ENCODE measurements around the gene THEMIS2. TPM values are rescaled to one million over a fixed set of nuclear protein-coding genes. Genes with fewer than 3 reads are reported as not detected.

THEMIS2 gene
- total RNA-seq, 4 donors from 2014 or later: 5.6 to 23.8 (median 17.7) TPM

- 21% methylated on average over 6 of the region's 38 CpGs; no CpG with 5 or more reads in 1 of the 2 donors for WGBS, 2 donors (ENCODE audit: low coverage in 1 of 2)
- Histone ChIP-seq H3K27me3 (peaks cover 29% of the 10 kb centered on the region), H3K36me3 (no peaks in the 10 kb centered on the region), H3K4me3 (peak overlapping the region; percentile 53 to 64), H3K4me1 (peaks cover 0 to 18% (median 0%) of the 10 kb centered on the region in 3 donors), H3K27ac (peak overlapping the region in 3 of 4 donors; percentile 45 to 78 (median 58)), H3K9me3 (no peaks in the 10 kb centered on the region)
- ATAC-seq: peak; percentile 20
- TF ChIP-seq POLR2A (IDR thresholded peaks at IDR 0.05) (peak in 1 of 2 donors; percentile 4), POLR2AphosphoS5 (IDR thresholded peaks at IDR 0.05) (no peak)
Measured at GRCh38 chr1:27872802-27873551, 633 bp downstream of the THEMIS2 start.

GRCh38 chr1:27873671-27874384, 1.5 kb downstream of the THEMIS2 start:
- 71 to 100% methylated on average over 2 to 6 of the region's 16 CpGs for WGBS, 2 donors (ENCODE audit: low coverage in 1 of 2)
- Histone ChIP-seq H3K27ac (peak overlapping the region in 3 of 4 donors; percentile 45 to 78 (median 58)), H3K27me3 (peaks cover 29% of the 10 kb centered on the region), H3K4me1 (peaks cover 0 to 18% (median 0%) of the 10 kb centered on the region in 3 donors), H3K9me3 (no peaks in the 10 kb centered on the region), H3K4me3 (peak overlapping the region in 1 of 2 donors; percentile 64), H3K36me3 (no peaks in the 10 kb centered on the region)
- TF ChIP-seq POLR2AphosphoS5 (IDR thresholded peaks at IDR 0.05) (no peak), EP300 (IDR thresholded peaks at IDR 0.05) (no peak), CTCF (IDR thresholded peaks at IDR 0.05) (no peak), POLR2A (IDR thresholded peaks at IDR 0.05) (no peak)
- ATAC-seq: no peak

GRCh38 chr1:27876341-27877114, 4.2 kb downstream of the THEMIS2 start:
- H3K4me3 ChIP-seq: no peak overlapping the region
- peak overlapping the region in 1 of 4 donors; percentile 37 for H3K27ac ChIP-seq
- WGBS, 2 donors (ENCODE audit: low coverage in 1 of 2): 73% methylated on average over 4 of the region's 18 CpGs; no CpG with 5 or more reads in 1 of the 2 donors
- no peak for TF ChIP-seq POLR2A (IDR thresholded peaks at IDR 0.05)
- TF ChIP-seq EP300 (IDR thresholded peaks at IDR 0.05): no peak
- TF ChIP-seq CTCF (IDR thresholded peaks at IDR 0.05): no peak
- no peak for TF ChIP-seq POLR2AphosphoS5 (IDR thresholded peaks at IDR 0.05)
- peaks cover 37% of the 10 kb centered on the region for H3K27me3 ChIP-seq
- peaks cover 0 to 18% (median 0%) of the 10 kb centered on the region in 3 donors for H3K4me1 ChIP-seq
- H3K36me3 ChIP-seq: no peaks in the 10 kb centered on the region
- no peak for ATAC-seq
- no peaks in the 10 kb centered on the region for H3K9me3 ChIP-seq

- no peak for TF ChIP-seq EP300 (IDR thresholded peaks at IDR 0.05)
- TF ChIP-seq CTCF (IDR thresholded peaks at IDR 0.05): no peak
- TF ChIP-seq POLR2A (IDR thresholded peaks at IDR 0.05): no peak
- TF ChIP-seq POLR2AphosphoS5 (IDR thresholded peaks at IDR 0.05): no peak
- Histone ChIP-seq H3K36me3 (peaks cover 0 to 4% of the 10 kb centered on the region in 2 donors), H3K4me1 (peaks cover 0 to 17% (median 0%) of the 10 kb centered on the region in 3 donors), H3K9me3 (no peaks in the 10 kb centered on the region), H3K27ac (no peak overlapping the region), H3K27me3 (peaks cover 37% of the 10 kb centered on the region), H3K4me3 (no peak overlapping the region)
- WGBS, 2 donors (ENCODE audit: low coverage in 1 of 2): 83 to 100% methylated on average over 1 to 2 of the region's 2 CpGs
- no peak for ATAC-seq
Measured at GRCh38 chr1:27877115-27877416, 4.7 kb downstream of the THEMIS2 start.

- TF ChIP-seq POLR2A (IDR thresholded peaks at IDR 0.05) (no peak), EP300 (IDR thresholded peaks at IDR 0.05) (no peak), POLR2AphosphoS5 (IDR thresholded peaks at IDR 0.05) (no peak), CTCF (IDR thresholded peaks at IDR 0.05) (no peak)
- Histone ChIP-seq H3K4me3 (no peak overlapping the region), H3K36me3 (peaks cover 0 to 11% of the 10 kb centered on the region in 2 donors), H3K9me3 (no peaks in the 10 kb centered on the region), H3K27me3 (peaks cover 28% of the 10 kb centered on the region), H3K27ac (no peak overlapping the region), H3K4me1 (peaks cover 0 to 7% (median 0%) of the 10 kb centered on the region in 3 donors)
- no peak for ATAC-seq
- WGBS, 2 donors (ENCODE audit: low coverage in 1 of 2): 72 to 75% methylated on average over 4 of the region's 4 CpGs
Measured at GRCh38 chr1:27878039-27878438, 5.7 kb downstream of the THEMIS2 start.
